Upper lobe of left lung (tissue), 6 donors: Measurements from ENCODE around the gene GOT1. TPM values are rescaled to one million over a fixed set of nuclear protein-coding genes. Genes with fewer than 3 reads are reported as not detected.

Experiments
- ATAC-seq, 2 donors: fragments of 200-7000 bp; cut with Tn5 transposase; one replicate each; pipeline ENCODE4 v1.9.1; 2022; ENCODE audit warnings: mild to moderate bottlenecking in 2 of 2, moderate library complexity in 2 of 2; ENCODE audit not compliant: low FRiP score in 2 of 2
- DNase-seq, 2 donors: peaks; one replicate each; pipeline ENCODE4 v3.0.0-alpha.2; 2019 to 2020
- H3K27ac ChIP-seq, 4 donors: fragments of 200-600 bp; sonication (generic); one replicate each; pipeline ENCODE4 v1.5.1; 2016 to 2019
- H3K27me3 ChIP-seq, 4 donors: fragments of 200-600 bp; sonication (generic); one replicate each; pipeline ENCODE4 v1.5.1; 2017 to 2019
- H3K36me3 ChIP-seq, 4 donors: fragments of 200-600 bp; sonication (generic); one replicate each; pipeline ENCODE4 v1.5.1; 2016 to 2019
- H3K4me1 ChIP-seq, 4 donors: fragments of 200-600 bp; sonication (generic); one replicate each; pipeline ENCODE4 v1.5.1; 2018 to 2019
- H3K4me3 ChIP-seq, 4 donors: fragments of 200-600 bp; sonication (generic); one replicate each; pipeline ENCODE4 v1.5.1; 2017 to 2019; ENCODE audit warnings: mild to moderate bottlenecking in 2 of 4, moderate library complexity in 1 of 4
- H3K9me3 ChIP-seq, 4 donors: fragments of 200-600 bp; sonication (generic); one replicate each; pipeline ENCODE4 v1.5.1; 2018 to 2019
- CTCF ChIP-seq, 6 experiments: fragments of 450-650 bp in 4 of 6; fragments of 200-600 bp in 2 of 6; sonication (generic) in 2 of 6; IDR thresholded peaks; one replicate each; pipeline ENCODE4 v1.5.1; 2016 to 2019; ENCODE audit warnings: antibody characterized with exemption in 6 of 6
- EP300 ChIP-seq, 4 donors: sonication (generic); formaldehyde crosslinking; IDR thresholded peaks; one replicate each; pipeline ENCODE4 v1.5.1; 2017; ENCODE audit warnings: antibody characterized with exemption in 4 of 4, control low read depth in 2 of 4
- POLR2A ChIP-seq, 4 donors: fragments of 450-650 bp; IDR thresholded peaks; one replicate each; pipeline ENCODE4 v1.5.1; 2016 to 2017; ENCODE audit warnings: antibody characterized with exemption in 4 of 4, mild to moderate bottlenecking in 2 of 4
- POLR2AphosphoS5 ChIP-seq, 2 donors: sonication (generic); formaldehyde crosslinking; IDR thresholded peaks; one replicate each; pipeline ENCODE4 v1.5.1; 2017; ENCODE audit warnings: antibody characterized with exemption in 2 of 2
- WGBS, 2 donors: methylation state at CpG; one replicate each; pipeline ENCODE4 v1.1.5; 2017 to 2018; 5-methylcytosine and 5-hydroxymethylcytosine counted together
- total RNA-seq, 6 donors: library from RNA; depleted of rRNA in 4 of 6; stranded (reverse); fragments of >200 nt in 4 of 6; gene quantifications; one replicate each; pipeline versions ENCODE4 v1.1.0 to v1.2.1, GENCODE V29; 2016 to 2021
- donor health status: DM: no; HTN: no; CAD: no; lungs with moderate emphysema.
- donor health status: DM: no; HTN: yes; CAD: no; lungs with severe emphysema.

GOT1 gene
- total RNA-seq, 6 donors from 2014 or later = 13.1 to 46.8 (median 25.7) TPM

- H3K27me3 ChIP-seq = no peaks in the 10 kb centered on the region
- no peaks in the 10 kb centered on the region for H3K9me3 ChIP-seq
- DNase-seq = no peak
- 73 to 76% methylated on average over 5 of the region's 5 CpGs for WGBS, 2 donors
- no peak overlapping the region for H3K4me3 ChIP-seq
- no peak overlapping the region for H3K27ac ChIP-seq
- H3K4me1 ChIP-seq = no peaks in the 10 kb centered on the region
- H3K36me3 ChIP-seq = no peaks in the 10 kb centered on the region
- no peak for ATAC-seq
- TF ChIP-seq EP300 (IDR thresholded peaks at IDR 0.05) (no peak), POLR2A (IDR thresholded peaks at IDR 0.05) (no peak), POLR2AphosphoS5 (IDR thresholded peaks at IDR 0.05) (no peak), CTCF (IDR thresholded peaks at IDR 0.05) (no peak)
Measured at GRCh38 chr10:99360934-99361333, 69.5 kb downstream of the GOT1 start.

- H3K4me3 ChIP-seq = no peak overlapping the region
- ATAC-seq = no peak
- TF ChIP-seq POLR2A (IDR thresholded peaks at IDR 0.05) (no peak), CTCF (IDR thresholded peaks at IDR 0.05) (no peak), EP300 (IDR thresholded peaks at IDR 0.05) (no peak), POLR2AphosphoS5 (IDR thresholded peaks at IDR 0.05) (no peak)
- H3K9me3 ChIP-seq = no peaks in the 10 kb centered on the region
- no peaks in the 10 kb centered on the region for H3K27me3 ChIP-seq
- H3K4me1 ChIP-seq = no peaks in the 10 kb centered on the region
- WGBS, 2 donors = 81 to 83% methylated on average over 1 of the region's 1 CpG
- H3K27ac ChIP-seq = no peak overlapping the region
- DNase-seq = no peak
- no peaks in the 10 kb centered on the region for H3K36me3 ChIP-seq
Measured at GRCh38 chr10:99358101-99358500, 72.3 kb downstream of the GOT1 start.

GRCh38 chr10:99357691-99358090 is 72.7 kb downstream of the GOT1 start:
- ATAC-seq = no peak
- no peaks in the 10 kb centered on the region for H3K9me3 ChIP-seq
- H3K36me3 ChIP-seq = no peaks in the 10 kb centered on the region
- no peak for TF ChIP-seq POLR2A (IDR thresholded peaks at IDR 0.05)
- no peak for TF ChIP-seq POLR2AphosphoS5 (IDR thresholded peaks at IDR 0.05)
- no peak for TF ChIP-seq CTCF (IDR thresholded peaks at IDR 0.05)
- no peak for TF ChIP-seq EP300 (IDR thresholded peaks at IDR 0.05)
- WGBS, 2 donors = 55 to 65% methylated on average over 3 of the region's 3 CpGs
- no peaks in the 10 kb centered on the region for H3K27me3 ChIP-seq
- no peak overlapping the region for H3K27ac ChIP-seq
- no peaks in the 10 kb centered on the region for H3K4me1 ChIP-seq
- no peak for DNase-seq
- no peak overlapping the region for H3K4me3 ChIP-seq

GRCh38 chr10:99353182-99353581 is 77.2 kb downstream of the GOT1 start:
- TF ChIP-seq CTCF (IDR thresholded peaks at IDR 0.05) = no peak
- TF ChIP-seq POLR2A (IDR thresholded peaks at IDR 0.05) = no peak
- TF ChIP-seq EP300 (IDR thresholded peaks at IDR 0.05) = no peak
- TF ChIP-seq POLR2AphosphoS5 (IDR thresholded peaks at IDR 0.05) = no peak
- DNase-seq (no peak), ATAC-seq (no peak)
- Histone ChIP-seq H3K27me3 (no peaks in the 10 kb centered on the region), H3K27ac (no peak overlapping the region), H3K9me3 (no peaks in the 10 kb centered on the region), H3K4me1 (no peaks in the 10 kb centered on the region), H3K4me3 (no peak overlapping the region), H3K36me3 (no peaks in the 10 kb centered on the region)
- WGBS, 2 donors = 75 to 93% methylated on average over 1 of the region's 1 CpG

- Histone ChIP-seq H3K27ac (no peak overlapping the region), H3K9me3 (no peaks in the 10 kb centered on the region), H3K4me3 (no peak overlapping the region), H3K36me3 (no peaks in the 10 kb centered on the region), H3K4me1 (no peaks in the 10 kb centered on the region), H3K27me3 (no peaks in the 10 kb centered on the region)
- WGBS, 2 donors = 83% methylated on average over 5 of the region's 5 CpGs
- TF ChIP-seq CTCF (IDR thresholded peaks at IDR 0.05) (no peak), POLR2AphosphoS5 (IDR thresholded peaks at IDR 0.05) (no peak), EP300 (IDR thresholded peaks at IDR 0.05) (no peak), POLR2A (IDR thresholded peaks at IDR 0.05) (no peak)
- ATAC-seq (no peak), DNase-seq (no peak)
Measured at GRCh38 chr10:99347672-99348071, 82.8 kb downstream of the GOT1 start.
